Measurements from ENCODE around the gene P2RY8.
"Not testable (repeated sequence)": the region's sequence is repeated elsewhere in the genome, so short reads cannot be mapped to it uniquely, and the experiment has no call there.

The P2RY8 gene

GRCh38 chrX:1453951-1454785, 82.8 kb downstream of the P2RY8 start:
- peak overlapping the region; percentile 22 to 42 for H3K4me3 Mint-ChIP-seq
- DNase-seq = peak; percentile 91 to 98 (median 94)
- peak overlapping the region; percentile 48 to 62 for H3K27ac Mint-ChIP-seq
- H3K36me3 Mint-ChIP-seq (ENCODE audit: insufficient read depth) = peaks cover 36% of the 10 kb centered on the region
- H3K9me3 Mint-ChIP-seq = peaks cover 3% of the 10 kb centered on the region in 2 donors
- ATAC-seq (replicated peaks) = peak; percentile 42
- no peaks in the 10 kb centered on the region for H3K27me3 Mint-ChIP-seq
- H3K4me1 Mint-ChIP-seq (ENCODE audit: low read depth in 2 of 2) = peaks cover 25 to 32% of the 10 kb centered on the region in 2 donors

GRCh38 chrX:1453395-1453783, 83.6 kb downstream of the P2RY8 start:
- peaks cover 39% of the 10 kb centered on the region for H3K36me3 Mint-ChIP-seq (ENCODE audit: insufficient read depth)
- peaks cover 29 to 39% of the 10 kb centered on the region in 2 donors for H3K4me1 Mint-ChIP-seq (ENCODE audit: low read depth in 2 of 2)
- ATAC-seq (replicated peaks) = peak; percentile 56
- peak in 2 of 3 experiments; percentile 79 to 81 for DNase-seq
- H3K27ac Mint-ChIP-seq = peak overlapping the region; percentile 61 to 62
- H3K4me3 Mint-ChIP-seq = peak overlapping the region; percentile 67 to 80
- H3K27me3 Mint-ChIP-seq = no peaks in the 10 kb centered on the region
- H3K9me3 Mint-ChIP-seq = peaks cover 9 to 11% of the 10 kb centered on the region in 2 donors

- ATAC-seq (replicated peaks) (peak; percentile 75), DNase-seq (peak; percentile 100)
- Mint-ChIP-seq H3K36me3 (ENCODE audit: insufficient read depth) (peaks cover 41% of the 10 kb centered on the region), H3K4me3 (peak within 1 kb of the TSS; percentile 67 to 80), H3K27me3 (no peaks in the 10 kb centered on the region), H3K27ac (peak within 1 kb of the TSS; percentile 61 to 82), H3K4me1 (ENCODE audit: low read depth in 2 of 2) (peaks cover 29 to 42% of the 10 kb centered on the region in 2 donors), H3K9me3 (peaks cover 9 to 13% of the 10 kb centered on the region in 2 donors)
Measured at GRCh38 chrX:1452516-1453394, 84.2 kb downstream of the P2RY8 start, which contains the start of gene ASMTL. Gene ASMTL (minus strand): TSS chrX:1452909. CDS start chrX:1452840, 69 bp downstream.

GRCh38 chrX:1451661-1452515, 85.1 kb downstream of the P2RY8 start:
- H3K36me3 Mint-ChIP-seq (ENCODE audit: insufficient read depth) = peaks cover 44% of the 10 kb centered on the region
- ATAC-seq (replicated peaks) = no peak
- peak overlapping the region in 1 of 2 donors; percentile 82 for H3K27ac Mint-ChIP-seq
- H3K9me3 Mint-ChIP-seq = peaks cover 9 to 21% of the 10 kb centered on the region in 2 donors
- H3K4me1 Mint-ChIP-seq (ENCODE audit: low read depth in 2 of 2) = peaks cover 29 to 45% of the 10 kb centered on the region in 2 donors
- peak in 2 of 3 experiments; percentile 7 to 30 for DNase-seq
- peak overlapping the region; percentile 67 to 80 for H3K4me3 Mint-ChIP-seq
- H3K27me3 Mint-ChIP-seq = no peaks in the 10 kb centered on the region

- Mint-ChIP-seq H3K4me3 (peak overlapping the region; percentile 67 to 80), H3K27me3 (no peaks in the 10 kb centered on the region), H3K4me1 (ENCODE audit: low read depth in 2 of 2) (peaks cover 30 to 43% of the 10 kb centered on the region in 2 donors), H3K27ac (peak overlapping the region; percentile 32 to 82), H3K9me3 (peaks cover 9 to 21% of the 10 kb centered on the region in 2 donors), H3K36me3 (ENCODE audit: insufficient read depth) (peaks cover 42% of the 10 kb centered on the region)
- DNase-seq (peak in 2 of 3 experiments; percentile 1 to 10), ATAC-seq (replicated peaks) (no peak)
Measured at GRCh38 chrX:1451251-1451660, 85.7 kb downstream of the P2RY8 start.

GRCh38 chrX:1450361-1451161, 86.4 kb downstream of the P2RY8 start:
- no peak overlapping the region for H3K4me3 Mint-ChIP-seq
- H3K27me3 Mint-ChIP-seq = no peaks in the 10 kb centered on the region
- H3K36me3 Mint-ChIP-seq (ENCODE audit: insufficient read depth) = peaks cover 41% of the 10 kb centered on the region
- peaks cover 32 to 44% of the 10 kb centered on the region in 2 donors for H3K4me1 Mint-ChIP-seq (ENCODE audit: low read depth in 2 of 2)
- peaks cover 9 to 21% of the 10 kb centered on the region in 2 donors for H3K9me3 Mint-ChIP-seq
- peak in 2 of 3 experiments; percentile 3 for DNase-seq
- peak overlapping the region; percentile 32 to 82 for H3K27ac Mint-ChIP-seq
- no peak for ATAC-seq (replicated peaks)

- ATAC-seq (replicated peaks) = no peak
- Mint-ChIP-seq H3K27ac (peak overlapping the region; percentile 5 to 24), H3K9me3 (peaks cover 12 to 25% of the 10 kb centered on the region in 2 donors), H3K4me1 (ENCODE audit: low read depth in 2 of 2) (peaks cover 34 to 44% of the 10 kb centered on the region in 2 donors), H3K4me3 (no peak overlapping the region), H3K27me3 (no peaks in the 10 kb centered on the region), H3K36me3 (ENCODE audit: insufficient read depth) (peaks cover 47% of the 10 kb centered on the region)
- peak in 1 of 3 experiments; percentile 1 for DNase-seq
Measured at GRCh38 chrX:1449823-1450149, 87.2 kb downstream of the P2RY8 start.

- DNase-seq (peak in 2 of 3 experiments; percentile 0 to 1), ATAC-seq (replicated peaks) (no peak)
- Mint-ChIP-seq H3K4me1 (ENCODE audit: low read depth in 2 of 2) (peaks cover 35 to 48% of the 10 kb centered on the region in 2 donors), H3K27ac (peak overlapping the region; percentile 5 to 24), H3K9me3 (peaks cover 16 to 30% of the 10 kb centered on the region in 2 donors), H3K4me3 (no peak overlapping the region), H3K27me3 (no peaks in the 10 kb centered on the region), H3K36me3 (ENCODE audit: insufficient read depth) (peaks cover 52% of the 10 kb centered on the region)
Measured at GRCh38 chrX:1449036-1449822, 87.8 kb downstream of the P2RY8 start.

GRCh38 chrX:1448573-1449001, 88.4 kb downstream of the P2RY8 start:
- peaks cover 20 to 30% of the 10 kb centered on the region in 2 donors for H3K9me3 Mint-ChIP-seq
- ATAC-seq (replicated peaks) = not testable (repeated sequence)

GRCh38 chrX:1447969-1448572, 88.9 kb downstream of the P2RY8 start:
- peaks cover 20 to 30% of the 10 kb centered on the region in 2 donors for H3K9me3 Mint-ChIP-seq
- ATAC-seq (replicated peaks); H3K27me3 Mint-ChIP-seq; H3K4me3 Mint-ChIP-seq: not testable (repeated sequence)
- DNase-seq = peak in 2 of 3 experiments; percentile 0
- peaks cover 36 to 48% of the 10 kb centered on the region in 2 donors for H3K4me1 Mint-ChIP-seq (ENCODE audit: low read depth in 2 of 2)
- H3K36me3 Mint-ChIP-seq (ENCODE audit: insufficient read depth) = peaks cover 50% of the 10 kb centered on the region
- H3K27ac Mint-ChIP-seq = peak overlapping the region; percentile 17 to 44

More at GRCh38 chrX:1448573-1449001, 88.4 kb downstream of the P2RY8 start:
- Mint-ChIP-seq H3K36me3 (ENCODE audit: insufficient read depth) (peaks cover 55% of the 10 kb centered on the region), H3K27ac (peak overlapping the region; percentile 5 to 44), H3K4me1 (ENCODE audit: low read depth in 2 of 2) (peaks cover 38 to 48% of the 10 kb centered on the region in 2 donors)
- DNase-seq, H3K27me3 Mint-ChIP-seq, H3K4me3 Mint-ChIP-seq: not testable (repeated sequence)

All from effector memory CD8-positive, alpha-beta T cell (primary cell).